Stimulated activated CD8-positive, alpha-beta memory T cell treated with anti-CD3 and anti-CD28 coated beads, Interleukin-2, amount 100 ng/mL, for 48 hours (primary cell): Measurements from ENCODE around the gene SUSD4.

Experiments
- DNase-seq, 2 donors: peaks; one replicate each; pipeline ENCODE4 v3.0.0-alpha.2; 2020; ENCODE audit warnings: low read depth in 2 of 2

The SUSD4 gene

GRCh38 chr1:223230161-223230881, 133.7 kb downstream of the SUSD4 start:
- DNase-seq: peak; percentile 17 to 26

GRCh38 chr1:223229756-223230155, 134.2 kb downstream of the SUSD4 start:
- no peak for DNase-seq

GRCh38 chr1:223228931-223229528, 134.9 kb downstream of the SUSD4 start:
- DNase-seq: no peak

GRCh38 chr1:223228201-223228600, 135.8 kb downstream of the SUSD4 start:
- DNase-seq: no peak

- no peak for DNase-seq
These were observed 136.3 kb downstream of the SUSD4 start for GRCh38 chr1:223227486-223228196.

- DNase-seq: no peak
These were observed 136.9 kb downstream of the SUSD4 start for GRCh38 chr1:223227031-223227430.

- no peak for DNase-seq
These were observed 137.7 kb downstream of the SUSD4 start for GRCh38 chr1:223226271-223226670.

GRCh38 chr1:223225481-223225880, 138.5 kb downstream of the SUSD4 start:
- no peak for DNase-seq

- DNase-seq: no peak
These were observed 138.9 kb downstream of the SUSD4 start for GRCh38 chr1:223225061-223225460.

GRCh38 chr1:223224465-223224864, 139.5 kb downstream of the SUSD4 start:
- no peak for DNase-seq

GRCh38 chr1:223223091-223223995, 140.6 kb downstream of the SUSD4 start:
- DNase-seq: no peak

GRCh38 chr1:223222377-223222776, 141.6 kb downstream of the SUSD4 start:
- DNase-seq: no peak

GRCh38 chr1:223221686-223222085, 142.3 kb downstream of the SUSD4 start:
- no peak for DNase-seq

- DNase-seq: no peak
These were observed 143.9 kb downstream of the SUSD4 start for GRCh38 chr1:223219846-223220610.

GRCh38 chr1:223219318-223219635, 144.7 kb downstream of the SUSD4 start:
- no peak for DNase-seq

GRCh38 chr1:223217781-223218180, 146.2 kb downstream of the SUSD4 start:
- DNase-seq: no peak

GRCh38 chr1:223216531-223217205, 147.3 kb downstream of the SUSD4 start:
- no peak for DNase-seq

GRCh38 chr1:223216074-223216473, 147.9 kb downstream of the SUSD4 start:
- DNase-seq: no peak

GRCh38 chr1:223215026-223215425, 148.9 kb downstream of the SUSD4 start:
- no peak for DNase-seq

GRCh38 chr1:223214261-223214807, 149.6 kb downstream of the SUSD4 start:
- DNase-seq: no peak
